SJSA1 (cell line): Measurements from ENCODE around the gene MTHFD2. TPM values are rescaled to one million over a fixed set of nuclear protein-coding genes. Genes with fewer than 3 reads are reported as not detected.
A peak's percentile ranks its signal among the peaks of the same experiment; 100 is the strongest.
"Not testable (repeated sequence)": the region's sequence is repeated elsewhere in the genome, so short reads cannot be mapped to it uniquely, and the experiment has no call there.

ENCODE experiments used
- DNase-seq, 2 experiments: peaks; one replicate each; pipeline ENCODE4 v3.0.0-alpha.2; 2015 to 2020; ENCODE audit warnings: low spot score in 2 of 2, low read depth in 1 of 2
- H3K27ac ChIP-seq: fragments of 250-450 bp; sonication (Bioruptor Pico); 2 replicates; pipeline ENCODE4 v1.5.1; 2020; ENCODE audit warnings: mild to moderate bottlenecking, moderate library complexity
- H3K27me3 ChIP-seq: fragments of 250-450 bp; sonication (Bioruptor Pico); replicated peaks from 2 replicates; pipeline ENCODE4 v1.5.1; 2020; ENCODE audit warnings: mild to moderate bottlenecking, moderate library complexity
- H3K36me3 ChIP-seq: fragments of 250-450 bp; sonication (Bioruptor Pico); 2 replicates; pipeline ENCODE4 v1.5.1; 2020; ENCODE audit warnings: mild to moderate bottlenecking
- H3K4me1 ChIP-seq: fragments of 250-450 bp; sonication (Bioruptor Pico); replicated peaks from 2 replicates; pipeline ENCODE4 v1.6.1; 2021; ENCODE audit warnings: mild to moderate bottlenecking
- H3K4me3 ChIP-seq: fragments of 250-450 bp; sonication (Bioruptor Pico); 2 replicates; pipeline ENCODE4 v1.5.1; 2020; ENCODE audit warnings: mild to moderate bottlenecking
- H3K9me3 ChIP-seq: fragments of 250-450 bp; sonication (Bioruptor Pico); replicated peaks from 2 replicates; pipeline ENCODE4 v1.5.1; 2020; ENCODE audit warnings: mild to moderate bottlenecking
- total RNA-seq: library from RNA; depleted of rRNA; stranded (reverse); fragments of >200 nt; shearing (Covaris generic); gene quantifications from 2 replicates; pipeline ENCODE4 v1.2.3, GENCODE V29; 2014

The MTHFD2 gene
- total RNA-seq, 1 experiment from 2014 or later = 118 TPM

- no peak overlapping the region for H3K27ac ChIP-seq
- no peaks in the 10 kb centered on the region for H3K27me3 ChIP-seq
- H3K9me3 ChIP-seq = no peaks in the 10 kb centered on the region
- DNase-seq = no peak
- H3K4me1 ChIP-seq = no peaks in the 10 kb centered on the region
- no peak overlapping the region for H3K4me3 ChIP-seq
- H3K36me3 ChIP-seq = no peaks in the 10 kb centered on the region
These were observed 14.5 kb upstream of the MTHFD2 start for GRCh38 chr2:74183878-74184277.

GRCh38 chr2:74186038-74186437 is 12.4 kb upstream of the MTHFD2 start:
- Histone ChIP-seq H3K27ac (no peak overlapping the region), H3K9me3 (no peaks in the 10 kb centered on the region), H3K27me3 (no peaks in the 10 kb centered on the region), H3K36me3 (no peaks in the 10 kb centered on the region), H3K4me1 (no peaks in the 10 kb centered on the region), H3K4me3 (no peak overlapping the region)
- DNase-seq = peak in 1 of 2 experiments; percentile 16

- not testable (repeated sequence) for DNase-seq, H3K27me3 ChIP-seq, H3K27ac ChIP-seq, H3K4me1 ChIP-seq, H3K36me3 ChIP-seq, H3K9me3 ChIP-seq, H3K4me3 ChIP-seq
These were observed 11.7 kb upstream of the MTHFD2 start for GRCh38 chr2:74186706-74187105.

GRCh38 chr2:74188018-74188601 is 10.3 kb upstream of the MTHFD2 start:
- Histone ChIP-seq H3K9me3 (no peaks in the 10 kb centered on the region), H3K27me3 (no peaks in the 10 kb centered on the region), H3K36me3 (no peaks in the 10 kb centered on the region), H3K4me1 (peaks cover 5% of the 10 kb centered on the region), H3K27ac (no peak overlapping the region), H3K4me3 (no peak overlapping the region)
- no peak for DNase-seq

- no peaks in the 10 kb centered on the region for H3K9me3 ChIP-seq
- H3K27ac ChIP-seq = no peak overlapping the region
- DNase-seq = no peak
- H3K4me1 ChIP-seq = peaks cover 5% of the 10 kb centered on the region
- no peaks in the 10 kb centered on the region for H3K27me3 ChIP-seq
- H3K36me3 ChIP-seq = no peaks in the 10 kb centered on the region
- no peak overlapping the region for H3K4me3 ChIP-seq
These were observed 9.7 kb upstream of the MTHFD2 start for GRCh38 chr2:74188696-74189095.

- Histone ChIP-seq H3K27ac (no peak overlapping the region), H3K27me3 (no peaks in the 10 kb centered on the region), H3K36me3 (no peaks in the 10 kb centered on the region), H3K9me3 (no peaks in the 10 kb centered on the region), H3K4me1 (peaks cover 5% of the 10 kb centered on the region), H3K4me3 (no peak overlapping the region)
- DNase-seq = no peak
These were observed 6.6 kb upstream of the MTHFD2 start for GRCh38 chr2:74191596-74192380.

GRCh38 chr2:74194799-74195198 is 3.6 kb upstream of the MTHFD2 start:
- Histone ChIP-seq H3K36me3 (peaks cover 4% of the 10 kb centered on the region), H3K9me3 (no peaks in the 10 kb centered on the region), H3K27me3 (no peaks in the 10 kb centered on the region), H3K4me1 (peaks cover 16% of the 10 kb centered on the region), H3K4me3 (no peak overlapping the region), H3K27ac (no peak overlapping the region)
- no peak for DNase-seq

- H3K9me3 ChIP-seq = no peaks in the 10 kb centered on the region
- peaks cover 20% of the 10 kb centered on the region for H3K4me1 ChIP-seq
- DNase-seq = no peak
- H3K36me3 ChIP-seq = peaks cover 4% of the 10 kb centered on the region
- H3K27ac ChIP-seq = no peak overlapping the region
- no peak overlapping the region for H3K4me3 ChIP-seq
- no peaks in the 10 kb centered on the region for H3K27me3 ChIP-seq
These were observed 1.4 kb upstream of the MTHFD2 start for GRCh38 chr2:74197049-74197448.

GRCh38 chr2:74198023-74198460 is 373 bp upstream of the MTHFD2 start:
- H3K27me3 ChIP-seq = no peaks in the 10 kb centered on the region
- H3K27ac ChIP-seq = no peak overlapping the region
- peaks cover 4% of the 10 kb centered on the region for H3K36me3 ChIP-seq
- peak overlapping the region; percentile 65 for H3K4me3 ChIP-seq
- H3K9me3 ChIP-seq = no peaks in the 10 kb centered on the region
- peaks cover 14% of the 10 kb centered on the region for H3K4me1 ChIP-seq
- no peak for DNase-seq

GRCh38 chr2:74199275-74199701 is 873 bp downstream of the MTHFD2 start:
- Histone ChIP-seq H3K4me1 (peaks cover 14% of the 10 kb centered on the region), H3K27ac (0 out of 2 replicates have a peak overlapping the region, but pooled peaks have one; percentile 77), H3K27me3 (no peaks in the 10 kb centered on the region), H3K9me3 (no peaks in the 10 kb centered on the region), H3K36me3 (peaks cover 8% of the 10 kb centered on the region), H3K4me3 (peak overlapping the region; percentile 65)
- no peak for DNase-seq

GRCh38 chr2:74199871-74200305 is 1.5 kb downstream of the MTHFD2 start:
- H3K27ac ChIP-seq = no peak overlapping the region
- H3K4me3 ChIP-seq = peak overlapping the region; percentile 65
- H3K9me3 ChIP-seq = no peaks in the 10 kb centered on the region
- peaks cover 14% of the 10 kb centered on the region for H3K36me3 ChIP-seq
- H3K4me1 ChIP-seq = peaks cover 14% of the 10 kb centered on the region
- H3K27me3 ChIP-seq = no peaks in the 10 kb centered on the region
- DNase-seq = no peak

- Histone ChIP-seq H3K27ac (no peak overlapping the region), H3K4me1 (peaks cover 14% of the 10 kb centered on the region), H3K4me3 (no peak overlapping the region), H3K27me3 (no peaks in the 10 kb centered on the region), H3K36me3 (peaks cover 20% of the 10 kb centered on the region), H3K9me3 (no peaks in the 10 kb centered on the region)
- DNase-seq = no peak
These were observed 2.8 kb downstream of the MTHFD2 start for GRCh38 chr2:74201196-74201595.

GRCh38 chr2:74201596-74201995 is 3.2 kb downstream of the MTHFD2 start:
- H3K4me1 ChIP-seq = peaks cover 14% of the 10 kb centered on the region
- DNase-seq = no peak
- H3K27me3 ChIP-seq = no peaks in the 10 kb centered on the region
- no peak overlapping the region for H3K4me3 ChIP-seq
- peaks cover 24% of the 10 kb centered on the region for H3K36me3 ChIP-seq
- no peak overlapping the region for H3K27ac ChIP-seq
- no peaks in the 10 kb centered on the region for H3K9me3 ChIP-seq

GRCh38 chr2:74204436-74204835 is 6.0 kb downstream of the MTHFD2 start:
- DNase-seq = no peak
- Histone ChIP-seq H3K9me3 (no peaks in the 10 kb centered on the region), H3K36me3 (peaks cover 46% of the 10 kb centered on the region)

More at GRCh38 chr2:74204436-74204835, 6.0 kb downstream of the MTHFD2 start:
- Histone ChIP-seq H3K27ac (no peak overlapping the region), H3K4me3 (no peak overlapping the region), H3K4me1 (peaks cover 6% of the 10 kb centered on the region), H3K27me3 (no peaks in the 10 kb centered on the region)
